DND-41 (cell line): ENCODE results near the gene KATNAL1.

ENCODE experiments used
- ATAC-seq: fragments of 200-7000 bp; cut with Tn5 transposase; 3 replicates; pipeline ENCODE4 v1.9.1; 2021; ENCODE audit warnings: low read depth; ENCODE audit not compliant: insufficient read depth
- DNase-seq: peaks from one replicate; pipeline ENCODE4 v3.0.0-alpha.2; 2020
- H2AFZ ChIP-seq: 2 replicates; pipeline ENCODE4 v1.6.0; 2012; ENCODE audit warnings: low read depth, low read length
- H3K27ac ChIP-seq: 2 replicates; pipeline ENCODE4 v1.5.1; 2012; ENCODE audit warnings: low read length, inconsistent platforms
- H3K27me3 ChIP-seq: fragments of 200-600 bp; sonication (generic); 2 replicates; pipeline ENCODE4 v1.6.0; 2012; ENCODE audit warnings: low read length, mild to moderate bottlenecking, inconsistent platforms; ENCODE audit not compliant: insufficient read depth, poor library complexity
- H3K36me3 ChIP-seq: 2 replicates; pipeline ENCODE4 v1.5.1; 2012; ENCODE audit warnings: low read length, inconsistent platforms; ENCODE audit not compliant: insufficient read depth
- H3K4me1 ChIP-seq: 2 replicates; pipeline ENCODE4 v1.5.1; 2012; ENCODE audit warnings: mild to moderate bottlenecking, low read length; ENCODE audit not compliant: insufficient read depth
- H3K4me2 ChIP-seq: 2 replicates; pipeline ENCODE4 v1.6.0; 2012; ENCODE audit warnings: mild to moderate bottlenecking, moderate library complexity, low read length, inconsistent platforms; ENCODE audit not compliant: insufficient read depth
- H3K4me3 ChIP-seq, 2 experiments: fragments of 200-600 bp in 1 of 2; shearing (Covaris generic) in 1 of 2; 2 replicates each; pipeline ENCODE4 v1.5.1; 2012 to 2016; ENCODE audit warnings: inconsistent platforms in 2 of 2, low read length in 2 of 2, mild to moderate bottlenecking in 2 of 2, low read depth in 1 of 2, moderate library complexity in 1 of 2
- H3K79me2 ChIP-seq: 2 replicates; pipeline ENCODE4 v1.6.0; 2012; ENCODE audit warnings: low read length, inconsistent platforms; ENCODE audit not compliant: insufficient read depth
- H3K9ac ChIP-seq: 2 replicates; pipeline ENCODE4 v1.6.0; 2012; ENCODE audit warnings: low read depth, mild to moderate bottlenecking, inconsistent platforms, low read length, moderate library complexity
- H3K9me3 ChIP-seq: 2 replicates; pipeline ENCODE4 v1.5.1; 2012; ENCODE audit warnings: low read length, moderate library complexity, mild to moderate bottlenecking, inconsistent platforms; ENCODE audit not compliant: insufficient read depth, severe bottlenecking
- H4K20me1 ChIP-seq: 2 replicates; pipeline ENCODE4 v1.6.0; 2012; ENCODE audit warnings: low read length; ENCODE audit not compliant: insufficient read depth
- CTCF ChIP-seq: IDR thresholded peaks from 2 replicates; pipeline ENCODE4 v1.5.1; 2012; ENCODE audit warnings: borderline replicate concordance, low read length, moderate library complexity, mild to moderate bottlenecking; ENCODE audit not compliant: poor library complexity, severe bottlenecking; ENCODE audit errors: extremely low read depth
- EZH2 ChIP-seq: IDR thresholded peaks from 3 replicates; pipeline ENCODE4 v1.6.1; 2012; ENCODE audit warnings: borderline replicate concordance, low read depth, mild to moderate bottlenecking, moderate library complexity, low read length, inconsistent platforms; ENCODE audit not compliant: severe bottlenecking

KATNAL1 gene

DNA sequence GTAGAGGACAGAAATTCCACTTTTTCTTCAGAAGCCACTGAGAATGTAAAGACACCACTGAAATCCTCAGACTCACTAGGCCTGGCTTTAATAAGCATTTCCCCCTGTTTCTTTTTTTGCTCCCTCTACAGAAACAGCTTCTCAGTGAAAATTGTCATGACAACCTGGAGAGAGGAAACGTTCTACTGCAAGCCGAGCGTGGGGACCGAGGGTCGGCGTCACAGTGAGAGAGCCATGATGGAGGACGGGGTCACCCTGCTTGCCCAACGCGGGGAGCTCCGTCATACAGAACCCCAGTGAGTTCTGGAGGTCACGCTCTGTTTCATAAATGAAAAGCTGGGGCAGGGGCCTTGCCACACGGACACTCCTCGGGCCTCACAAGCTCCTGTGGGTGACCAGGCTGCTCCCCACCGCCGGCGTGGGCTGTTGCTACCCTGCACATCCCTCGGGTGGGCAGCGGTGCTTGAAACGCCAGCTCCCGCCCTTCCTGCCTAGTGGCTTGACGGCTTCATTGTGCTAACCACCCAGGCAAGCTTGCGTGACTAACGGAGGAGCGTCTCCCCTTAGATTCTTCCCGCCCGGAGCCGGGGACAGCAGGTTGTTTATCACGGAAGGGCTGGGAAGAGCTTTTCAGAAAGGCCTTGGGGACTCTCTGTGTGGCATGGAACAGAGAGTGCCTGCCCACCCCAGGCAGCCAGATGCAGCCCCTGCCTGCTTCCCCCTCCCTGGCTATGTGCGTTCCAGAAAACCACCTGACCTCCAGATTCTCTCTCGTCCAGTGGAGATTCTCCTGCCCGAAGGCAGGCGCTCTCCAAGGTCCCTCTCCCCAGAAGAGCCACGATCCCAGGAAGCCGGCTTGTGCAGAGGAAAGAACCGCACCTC is 153.6 kb downstream of the KATNAL1 start:
- no peak overlapping the region for H3K9ac ChIP-seq

More for the DNA sequence above, 153.6 kb downstream of the KATNAL1 start:
- Histone ChIP-seq H3K79me2 (no peaks in the 10 kb centered on the region), H3K4me1 (peaks cover 10% of the 10 kb centered on the region), H2AFZ (no peak overlapping the region), H3K27me3 (no peaks in the 10 kb centered on the region), H4K20me1 (no peaks in the 10 kb centered on the region), H3K9me3 (no peaks in the 10 kb centered on the region), H3K4me3 (no peak overlapping the region), H3K36me3 (no peaks in the 10 kb centered on the region), H3K4me2 (no peak overlapping the region), H3K27ac (no peak overlapping the region)
- no peak for ATAC-seq
- TF ChIP-seq EZH2, result no peak
- TF ChIP-seq CTCF, result no peak
- DNase-seq, result no peak
